SK-N-SH (cell line): ENCODE results near the gene WDR74.
"Not testable (repeated sequence)": the region's sequence is repeated elsewhere in the genome, so short reads cannot be mapped to it uniquely, and the experiment has no call there.

ENCODE experiments used
- EP300 ChIP-seq, 2 experiments: IDR thresholded peaks; 2 replicates each; pipeline versions ENCODE4 v1.4.0 to v1.6.1; 2012; ENCODE audit warnings: borderline replicate concordance in 1 of 2, low read depth in 1 of 2, low read length in 1 of 2
- TF ChIP-seq, protein P1 (sequence below): fragments of 200-600 bp; sonication (generic); IDR thresholded peaks from 2 replicates; pipeline ENCODE4 v1.6.1; 2017; ENCODE audit warnings: antibody characterized with exemption, mild to moderate bottlenecking, moderate library complexity

DNA sequence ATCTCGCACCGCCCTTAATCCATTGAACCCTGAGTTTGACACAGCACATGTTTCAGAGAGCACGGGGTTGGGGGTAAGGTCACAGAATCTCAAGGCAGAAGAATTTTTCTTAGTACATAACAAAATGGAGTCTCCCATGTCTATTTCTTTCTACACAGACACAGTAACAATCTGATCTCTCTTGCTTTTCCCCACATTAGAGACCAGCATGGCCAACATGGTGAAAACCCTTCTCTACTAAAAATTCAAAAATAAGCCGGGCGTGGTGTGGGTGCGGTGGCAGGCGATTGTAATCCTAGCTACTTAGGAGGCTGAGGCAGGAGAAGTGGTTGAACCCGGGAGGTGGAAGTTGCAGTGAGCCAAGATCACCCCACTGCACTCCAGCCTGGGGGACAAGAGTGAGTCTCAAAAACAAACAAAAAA, 19.9 kb upstream of the WDR74 start:
- TF ChIP-seq, protein P1, sequence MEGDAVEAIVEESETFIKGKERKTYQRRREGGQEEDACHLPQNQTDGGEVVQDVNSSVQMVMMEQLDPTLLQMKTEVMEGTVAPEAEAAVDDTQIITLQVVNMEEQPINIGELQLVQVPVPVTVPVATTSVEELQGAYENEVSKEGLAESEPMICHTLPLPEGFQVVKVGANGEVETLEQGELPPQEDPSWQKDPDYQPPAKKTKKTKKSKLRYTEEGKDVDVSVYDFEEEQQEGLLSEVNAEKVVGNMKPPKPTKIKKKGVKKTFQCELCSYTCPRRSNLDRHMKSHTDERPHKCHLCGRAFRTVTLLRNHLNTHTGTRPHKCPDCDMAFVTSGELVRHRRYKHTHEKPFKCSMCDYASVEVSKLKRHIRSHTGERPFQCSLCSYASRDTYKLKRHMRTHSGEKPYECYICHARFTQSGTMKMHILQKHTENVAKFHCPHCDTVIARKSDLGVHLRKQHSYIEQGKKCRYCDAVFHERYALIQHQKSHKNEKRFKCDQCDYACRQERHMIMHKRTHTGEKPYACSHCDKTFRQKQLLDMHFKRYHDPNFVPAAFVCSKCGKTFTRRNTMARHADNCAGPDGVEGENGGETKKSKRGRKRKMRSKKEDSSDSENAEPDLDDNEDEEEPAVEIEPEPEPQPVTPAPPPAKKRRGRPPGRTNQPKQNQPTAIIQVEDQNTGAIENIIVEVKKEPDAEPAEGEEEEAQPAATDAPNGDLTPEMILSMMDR, result not testable (repeated sequence)
- not testable (repeated sequence) for TF ChIP-seq EP300 (IDR thresholded peaks at IDR 0.05; ENCODE audit: borderline replicate concordance in 1 of 2, low read depth in 1 of 2, low read length in 1 of 2)
